ENCODE measurements around the gene TBX1.

Gene TBX1

DNA sequence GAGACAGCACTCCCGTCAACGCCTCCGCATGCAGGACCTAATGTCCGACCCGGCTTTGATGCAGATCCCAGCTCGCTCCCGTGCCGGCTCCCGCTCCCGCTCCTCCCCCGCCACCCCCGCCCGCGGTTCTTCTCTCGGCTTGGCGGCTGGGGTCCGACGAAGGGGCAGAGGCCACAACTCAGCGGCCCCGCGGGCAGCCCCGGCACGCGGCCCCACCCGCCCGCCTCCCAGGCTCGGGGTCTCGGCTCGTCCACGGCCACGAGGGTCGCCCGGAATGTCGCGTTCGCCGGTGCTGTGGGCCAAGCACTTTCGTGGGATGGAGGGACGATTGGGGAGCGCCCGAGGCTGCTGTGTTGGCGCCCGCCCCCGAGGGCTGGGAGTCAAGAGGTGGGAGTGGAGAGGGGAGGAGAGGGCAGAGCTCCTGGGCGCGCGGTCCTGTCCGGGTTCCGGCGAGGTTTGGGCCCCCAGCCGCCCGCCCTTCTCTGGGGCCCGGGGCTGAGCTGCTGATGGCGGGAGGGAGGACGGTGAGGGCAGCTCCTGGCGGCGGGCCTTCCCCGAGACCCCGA, 5.3 kb upstream of the TBX1 start:
- no peak for DNase-seq

DNA sequence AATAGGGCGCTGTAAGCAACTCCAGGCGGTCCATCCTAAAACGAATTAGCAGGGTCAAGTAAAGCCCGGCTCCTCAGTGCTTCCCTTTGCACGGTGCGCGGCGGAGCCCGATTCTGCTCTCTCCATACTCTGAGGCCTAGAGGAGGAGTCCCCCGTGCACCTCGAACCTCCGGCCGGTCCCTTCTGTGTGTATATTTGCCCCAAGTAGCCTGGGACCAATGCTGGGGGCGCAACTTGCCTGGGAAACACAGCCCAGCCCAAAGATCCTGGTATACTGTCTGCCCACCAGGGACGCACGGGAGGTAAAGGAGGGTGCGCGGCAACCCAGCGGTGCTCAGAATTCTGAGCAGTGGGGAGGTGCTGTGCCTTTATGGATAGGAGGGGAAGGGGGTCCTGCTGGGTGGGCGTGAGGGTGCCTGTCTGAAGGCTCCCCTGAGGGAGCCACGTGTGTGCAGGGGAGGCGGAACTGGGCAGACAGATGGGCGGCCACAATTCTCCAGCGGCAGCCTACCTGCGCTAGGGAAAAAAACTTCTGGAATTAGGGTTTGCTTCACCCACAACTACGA, 4.8 kb upstream of the TBX1 start:
- no peak for DNase-seq

DNA sequence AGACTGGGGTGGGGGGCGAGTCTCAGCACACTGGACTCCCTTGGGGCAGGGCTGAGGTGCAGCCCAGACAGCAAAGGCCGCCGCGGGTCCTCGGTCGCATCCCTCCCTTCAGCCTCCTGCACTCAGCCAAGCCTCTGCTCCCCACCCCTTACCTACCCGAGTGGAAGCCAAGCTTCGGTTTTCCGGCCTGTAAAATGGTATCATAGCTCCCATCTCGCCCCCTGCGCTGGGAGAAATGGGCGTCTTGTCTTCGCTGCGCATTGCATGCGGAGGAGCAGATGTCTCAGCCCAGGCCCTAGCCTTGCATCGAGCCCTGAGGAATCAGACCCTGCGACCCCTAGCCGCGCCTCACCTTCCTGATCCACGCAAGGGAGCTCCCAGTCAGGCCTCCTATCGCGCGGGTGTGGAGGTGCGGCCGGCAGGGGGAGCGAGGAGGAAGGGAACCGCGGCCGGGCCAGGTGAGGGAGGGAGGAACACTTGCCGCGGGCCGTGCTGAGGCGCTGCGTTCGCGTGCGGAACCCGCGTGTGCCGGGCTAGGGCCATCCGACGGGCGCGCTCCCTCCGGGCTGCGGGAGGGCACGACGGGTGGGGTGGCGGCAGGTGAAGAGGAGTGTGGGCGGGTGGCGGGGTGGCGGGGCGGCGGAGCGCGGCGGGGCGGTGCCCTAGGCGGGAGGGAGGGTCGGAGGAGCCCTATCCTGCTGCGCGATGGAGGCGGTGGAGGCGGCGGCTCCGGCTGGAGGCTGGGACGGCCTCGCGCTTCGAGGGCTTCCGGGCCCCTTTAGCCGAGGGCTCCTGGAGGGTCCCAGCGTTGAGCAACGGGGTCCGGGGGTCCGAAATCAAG, 4.1 kb upstream of the TBX1 start:
- peak; percentile 67 to 70 for DNase-seq

DNA sequence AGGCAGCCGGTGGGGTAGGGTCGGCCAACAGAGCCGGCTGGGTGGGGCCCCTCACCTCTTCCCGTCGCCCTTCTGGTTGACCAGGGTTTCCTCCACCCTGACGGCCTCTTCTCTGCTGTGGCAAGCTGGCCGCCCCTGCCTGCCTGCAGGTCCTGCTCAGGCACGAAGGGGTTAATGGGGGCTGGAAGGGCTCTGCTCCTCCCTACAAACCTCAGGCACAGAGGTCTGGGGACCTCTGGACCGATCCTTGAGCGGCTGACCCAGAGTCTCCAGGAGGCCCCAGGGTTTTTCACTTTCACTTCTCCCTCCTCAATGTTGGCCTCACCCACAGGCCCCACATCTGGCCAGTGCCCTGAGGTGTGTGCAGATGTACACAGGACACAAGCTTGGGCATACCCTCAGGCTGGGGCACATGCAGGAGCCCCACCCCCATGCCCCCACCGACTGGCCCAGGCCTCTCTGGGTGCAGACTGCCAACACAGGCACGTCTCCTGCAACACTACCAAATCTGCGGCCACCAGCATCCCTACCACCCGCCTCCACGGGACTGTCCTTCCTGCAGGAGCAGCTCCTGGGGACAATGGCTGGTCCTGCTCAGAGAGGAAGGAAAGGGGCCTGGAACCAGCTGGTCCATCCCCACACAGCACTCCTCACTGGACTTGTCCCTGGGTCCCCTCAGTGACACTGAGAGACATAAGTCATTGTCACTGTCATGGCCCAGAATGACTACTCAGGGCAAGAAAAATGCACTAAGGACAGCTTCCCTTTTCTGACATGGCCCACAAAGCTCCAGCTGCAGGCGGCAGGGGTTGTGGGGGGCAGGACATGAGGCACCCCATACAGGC, 3.2 kb upstream of the TBX1 start:
- no peak for DNase-seq

DNA sequence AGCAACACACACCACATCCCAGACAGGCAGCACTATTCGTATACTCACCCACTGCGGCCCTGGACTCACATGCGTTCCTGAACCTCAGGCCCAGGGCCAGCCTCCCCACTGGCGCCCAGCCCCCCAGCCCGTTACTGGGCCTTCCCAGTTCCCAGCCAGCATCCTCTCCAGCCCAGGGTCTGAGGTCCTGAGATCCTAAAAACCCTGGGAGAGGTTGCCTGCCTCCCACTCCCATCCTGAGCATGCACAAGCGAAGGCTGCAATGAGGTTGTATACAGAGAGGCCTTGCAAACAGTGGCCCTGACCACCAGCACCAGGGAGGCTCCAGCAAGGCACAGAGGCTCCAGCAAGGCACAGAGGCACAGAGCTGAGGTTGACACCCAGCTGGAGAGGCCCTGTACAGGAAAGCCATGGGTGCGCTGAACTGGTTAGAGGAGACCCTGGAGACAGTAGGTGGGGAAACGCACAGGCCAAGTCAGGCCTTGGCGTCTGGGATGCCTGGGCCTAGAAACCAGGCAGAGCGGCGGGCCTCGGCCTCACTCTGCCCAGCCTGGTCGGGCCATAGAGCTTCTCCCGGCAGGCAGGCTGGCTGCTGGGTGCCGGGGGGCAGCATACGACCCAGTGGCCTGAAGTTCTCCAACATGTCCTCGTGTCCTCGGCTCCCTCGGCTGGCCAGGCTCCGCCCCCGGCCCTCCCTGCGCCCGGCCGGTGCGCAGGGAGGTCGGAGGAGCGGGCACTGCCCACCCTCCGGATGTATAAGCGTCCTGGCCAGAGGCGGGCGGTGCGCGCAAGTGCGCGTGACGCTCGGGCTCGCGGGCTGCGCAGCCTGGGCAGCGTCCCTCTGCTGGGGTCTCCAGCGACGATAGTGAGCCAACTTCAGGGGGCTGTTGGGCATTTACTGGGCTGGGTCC, 2.3 kb upstream of the TBX1 start:
- no peak for DNase-seq

DNA sequence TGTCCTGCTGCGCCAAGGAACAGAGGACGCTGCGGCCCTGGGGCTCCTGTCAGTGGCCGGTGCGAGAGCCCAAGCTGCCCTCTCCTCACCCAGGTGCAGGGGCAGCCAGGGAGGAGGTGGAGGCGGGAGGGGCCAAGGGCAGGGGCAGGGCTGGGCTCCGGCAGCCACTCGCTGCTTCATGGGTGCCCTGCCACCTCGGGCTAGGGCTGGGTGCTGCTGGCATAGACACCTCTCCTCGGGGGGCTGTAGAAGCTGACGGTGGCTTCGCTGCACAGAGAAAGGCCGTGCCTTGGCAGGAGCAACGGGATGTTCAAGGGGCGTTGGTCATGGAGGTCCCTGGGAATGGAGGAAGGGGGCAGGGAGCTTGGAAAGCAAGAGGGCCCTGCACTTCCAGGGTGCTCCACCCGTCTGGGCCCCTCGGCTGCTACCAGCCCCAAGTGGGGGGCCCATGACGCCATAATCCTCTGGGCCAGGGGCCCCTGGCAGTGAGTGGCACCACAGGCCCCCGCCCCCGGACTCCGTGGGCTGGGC, 1.6 kb upstream of the TBX1 start:
- DNase-seq: no peak

DNA sequence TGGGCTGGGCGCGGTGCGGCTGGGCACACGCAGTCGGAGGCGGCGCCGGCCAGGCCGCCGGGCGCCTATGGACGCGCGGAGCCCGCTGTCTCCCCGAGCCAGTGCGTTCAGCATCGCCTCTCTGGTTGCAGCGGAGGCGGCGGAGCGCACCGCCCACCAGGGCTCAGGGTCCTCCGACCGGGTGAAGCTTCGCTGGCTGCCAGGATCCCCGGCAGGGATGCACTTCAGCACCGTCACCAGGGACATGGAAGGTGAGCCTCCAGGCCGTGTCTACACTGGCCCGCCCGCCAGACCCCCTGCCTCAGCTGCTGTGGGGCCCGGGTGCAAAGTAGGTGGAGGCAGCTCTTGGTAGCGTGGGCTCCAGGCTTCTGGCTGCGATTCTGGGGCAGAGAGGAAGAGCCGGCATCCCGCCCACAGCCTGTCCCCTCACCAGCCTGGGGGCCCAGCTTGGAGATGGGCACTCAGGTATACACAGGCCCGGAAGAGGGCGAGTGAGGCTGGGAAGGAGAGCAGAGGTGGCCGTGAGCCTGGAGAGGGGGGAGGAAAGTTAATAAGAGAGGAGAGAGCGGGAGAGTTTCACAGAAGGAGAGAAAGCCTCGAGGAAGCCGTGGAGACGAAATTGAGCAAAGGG, 1.0 kb upstream of the TBX1 start:
- DNase-seq: no peak

DNA sequence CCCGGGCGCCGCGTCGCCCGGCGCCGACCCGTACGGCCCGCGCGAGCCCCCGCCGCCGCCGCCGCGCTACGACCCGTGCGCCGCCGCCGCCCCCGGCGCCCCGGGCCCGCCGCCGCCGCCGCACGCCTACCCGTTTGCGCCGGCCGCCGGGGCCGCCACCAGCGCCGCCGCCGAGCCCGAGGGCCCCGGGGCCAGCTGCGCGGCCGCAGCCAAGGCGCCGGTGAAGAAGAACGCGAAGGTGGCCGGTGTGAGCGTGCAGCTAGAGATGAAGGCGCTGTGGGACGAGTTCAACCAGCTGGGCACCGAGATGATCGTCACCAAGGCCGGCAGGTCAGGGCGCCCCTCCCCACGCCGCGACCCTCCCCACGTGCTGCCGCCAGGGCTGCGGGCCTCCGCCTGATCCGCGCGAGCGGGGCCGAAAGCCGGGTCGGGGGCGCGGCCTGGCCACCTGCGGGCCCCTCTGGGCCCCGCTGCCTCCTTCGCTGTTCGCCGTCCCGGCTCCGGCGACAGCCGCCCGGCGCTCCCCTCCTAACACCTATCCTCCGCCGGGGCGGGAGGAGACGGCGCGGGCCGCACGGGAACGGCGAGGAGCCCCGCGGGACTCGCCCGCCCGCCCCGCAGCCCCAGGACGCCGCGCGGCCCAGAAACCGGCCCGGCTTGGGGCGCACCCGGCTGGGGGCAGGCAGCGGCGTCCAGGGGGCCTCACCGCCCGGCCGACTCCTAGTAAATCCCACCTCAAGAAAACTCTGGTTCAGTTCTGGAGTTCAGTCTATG, 560 bp downstream of the TBX1 start:
- DNase-seq: no peak

DNA sequence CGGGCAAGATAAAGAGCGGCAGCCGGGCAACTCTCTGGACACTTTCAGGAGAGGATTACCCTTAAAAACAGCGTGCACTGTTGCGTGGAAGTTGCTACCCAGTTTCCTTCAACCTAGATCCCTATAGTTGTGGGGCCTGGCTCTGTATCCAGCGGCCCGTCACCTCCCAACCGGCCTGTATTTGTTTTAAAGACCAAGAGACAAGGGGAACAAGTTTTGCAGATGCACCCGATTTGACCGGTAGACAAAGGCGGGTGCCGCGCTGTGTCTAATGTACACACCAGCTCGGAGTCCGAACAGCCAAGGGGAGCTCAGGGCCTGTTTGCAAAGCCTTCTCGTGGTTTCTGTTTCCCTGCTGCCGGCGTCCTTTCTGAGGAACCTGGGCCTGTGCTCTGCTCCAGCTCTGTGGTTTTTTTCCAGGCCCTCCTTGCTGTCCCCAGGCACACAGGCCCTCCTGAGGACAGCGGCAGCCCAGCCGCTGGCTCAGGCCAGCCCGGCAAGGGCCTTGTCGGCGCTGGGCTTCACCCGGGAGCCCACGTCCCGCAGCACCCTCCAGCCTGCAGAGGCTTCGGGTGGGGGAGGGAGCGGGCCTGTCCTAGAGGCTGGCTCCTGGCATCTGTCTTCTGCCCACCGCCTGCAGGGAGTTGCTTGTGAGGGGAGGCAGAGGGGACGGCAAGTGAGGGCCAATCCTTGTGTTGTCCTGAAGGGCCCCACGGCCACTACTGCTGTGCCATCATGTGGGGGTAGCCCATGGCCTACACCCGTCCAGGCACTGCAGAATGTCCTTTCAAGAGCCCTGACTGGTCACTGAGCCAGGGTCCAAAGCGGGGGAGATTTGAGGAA, 1.4 kb downstream of the TBX1 start:
- DNase-seq: no peak

DNA sequence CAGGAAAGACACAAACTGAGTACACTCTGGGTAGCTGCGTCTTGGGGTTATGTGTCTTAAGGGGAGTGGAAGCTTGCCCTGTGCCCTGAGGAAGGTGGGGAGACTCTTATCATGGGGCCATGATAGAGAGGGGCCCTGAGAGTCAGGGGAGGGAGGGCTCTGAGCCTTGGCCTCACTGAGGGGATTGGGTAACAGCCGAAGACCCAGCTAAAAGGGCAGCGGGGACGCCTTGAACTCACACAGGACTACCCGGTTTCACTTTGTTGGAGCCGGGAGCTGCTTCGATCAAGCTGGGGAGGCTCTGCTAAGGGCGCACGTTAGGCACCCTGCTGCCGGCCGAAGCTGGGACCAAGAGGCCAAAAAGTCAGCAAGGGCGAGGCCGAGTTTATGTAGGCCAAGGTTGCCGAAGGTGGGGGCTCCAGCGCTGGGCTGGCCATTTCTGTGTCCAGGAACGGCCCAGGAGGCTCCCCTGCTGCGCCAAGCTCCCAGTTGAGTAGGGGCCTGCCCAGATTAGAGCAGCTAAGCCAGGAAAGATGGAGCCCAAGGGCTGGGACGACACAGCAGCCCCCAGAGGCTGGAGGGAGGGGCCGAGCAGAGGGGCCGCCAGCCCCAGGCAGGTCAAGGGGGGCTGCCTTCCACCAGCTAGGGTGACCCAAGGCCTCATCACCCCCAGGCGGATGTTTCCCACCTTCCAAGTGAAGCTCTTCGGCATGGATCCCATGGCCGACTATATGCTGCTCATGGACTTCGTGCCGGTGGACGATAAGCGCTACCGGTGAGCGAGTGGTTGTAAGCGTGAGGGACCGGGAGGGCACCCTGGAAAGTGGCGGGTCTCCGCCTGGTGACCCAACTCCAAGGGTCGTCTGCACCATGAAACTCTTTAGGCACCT, 2.2 kb downstream of the TBX1 start:
- no peak for DNase-seq

DNA sequence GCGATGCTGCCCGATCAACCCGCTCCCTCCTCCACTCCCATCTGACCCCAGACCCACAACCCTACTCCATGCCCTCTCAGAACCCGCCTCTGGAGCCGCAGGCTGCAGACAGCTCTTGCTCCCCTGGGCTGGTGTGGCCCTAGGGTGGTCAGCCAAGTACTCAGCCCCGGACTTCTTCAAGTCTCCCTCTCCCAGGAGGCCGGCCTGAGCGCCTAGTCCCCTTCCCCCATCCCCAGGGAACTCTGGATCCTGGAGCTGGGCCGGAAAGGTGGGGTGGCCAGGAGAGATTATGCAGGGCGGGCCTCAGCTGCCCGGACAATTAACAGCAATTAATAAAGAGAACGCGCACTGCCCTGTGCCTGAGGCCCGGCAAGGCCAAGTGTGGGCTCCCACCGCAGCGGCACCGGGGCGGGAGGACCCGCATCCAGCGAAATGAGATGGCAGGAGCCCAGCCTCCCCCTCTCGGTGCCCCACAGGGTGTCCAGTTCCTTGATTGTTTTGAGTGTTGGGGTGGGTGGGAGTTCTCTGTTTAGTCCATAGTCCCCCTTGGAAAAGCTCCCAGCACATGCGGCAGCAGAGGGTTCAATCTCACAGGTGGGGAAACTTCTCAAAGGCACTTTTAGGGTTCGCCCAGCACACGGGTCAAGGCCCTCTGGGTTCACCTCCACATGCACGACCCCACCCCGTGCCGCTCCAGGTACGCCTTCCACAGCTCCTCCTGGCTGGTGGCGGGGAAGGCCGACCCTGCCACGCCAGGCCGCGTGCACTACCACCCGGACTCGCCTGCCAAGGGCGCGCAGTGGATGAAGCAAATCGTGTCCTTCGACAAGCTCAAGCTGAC, 3.1 kb downstream of the TBX1 start:
- DNase-seq: no peak

DNA sequence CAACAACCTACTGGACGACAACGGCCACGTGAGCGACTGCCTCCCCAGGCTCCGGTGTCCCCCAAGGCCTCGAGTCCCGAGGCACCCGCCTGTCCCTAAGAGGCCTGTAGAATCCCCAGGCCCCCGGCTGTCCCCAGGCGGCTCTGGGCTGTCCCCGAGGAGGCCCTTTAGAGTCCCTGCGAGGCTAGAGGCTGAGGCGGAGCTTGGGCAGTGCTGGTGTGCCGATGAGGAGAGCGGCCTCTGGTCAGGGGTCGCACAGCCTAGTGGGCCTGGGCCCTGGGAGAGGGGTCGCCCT, 3.7 kb downstream of the TBX1 start:
- DNase-seq: no peak

DNA sequence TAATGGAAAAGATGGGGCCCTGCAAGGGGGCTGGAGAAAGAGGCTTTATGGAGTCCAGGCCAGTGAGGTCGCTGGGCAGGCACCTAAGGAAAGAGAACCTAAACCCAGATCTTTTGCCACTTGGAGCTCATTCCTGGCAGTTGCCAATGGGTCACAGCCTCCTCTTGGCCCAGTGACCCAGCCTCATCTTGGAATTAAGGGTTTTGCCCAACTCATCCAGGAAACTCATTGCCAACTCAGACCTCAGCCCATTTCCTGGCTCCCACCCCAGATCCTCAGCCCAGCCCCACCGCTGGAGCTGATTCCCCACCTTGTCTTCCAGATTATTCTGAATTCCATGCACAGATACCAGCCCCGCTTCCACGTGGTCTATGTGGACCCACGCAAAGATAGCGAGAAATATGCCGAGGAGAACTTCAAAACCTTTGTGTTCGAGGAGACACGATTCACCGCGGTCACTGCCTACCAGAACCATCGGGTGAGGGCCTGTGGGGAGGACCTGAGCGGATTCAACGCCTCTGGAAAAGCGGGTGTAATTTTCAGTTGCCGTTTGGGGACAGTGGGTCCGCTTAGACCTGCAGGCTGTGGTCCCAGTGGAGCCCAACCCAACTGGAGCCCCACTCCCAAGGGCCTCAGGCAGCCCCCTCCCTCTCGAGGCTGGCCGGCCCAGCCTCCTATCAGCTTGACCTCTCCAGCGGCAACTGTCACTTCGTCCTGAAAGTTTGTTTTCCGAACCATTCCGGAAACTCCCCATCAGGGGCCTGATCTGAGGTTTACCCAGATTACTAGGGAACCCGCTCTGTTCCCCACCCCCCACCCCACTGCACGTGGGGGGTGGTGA, 4.3 kb downstream of the TBX1 start:
- no peak for DNase-seq

DNA sequence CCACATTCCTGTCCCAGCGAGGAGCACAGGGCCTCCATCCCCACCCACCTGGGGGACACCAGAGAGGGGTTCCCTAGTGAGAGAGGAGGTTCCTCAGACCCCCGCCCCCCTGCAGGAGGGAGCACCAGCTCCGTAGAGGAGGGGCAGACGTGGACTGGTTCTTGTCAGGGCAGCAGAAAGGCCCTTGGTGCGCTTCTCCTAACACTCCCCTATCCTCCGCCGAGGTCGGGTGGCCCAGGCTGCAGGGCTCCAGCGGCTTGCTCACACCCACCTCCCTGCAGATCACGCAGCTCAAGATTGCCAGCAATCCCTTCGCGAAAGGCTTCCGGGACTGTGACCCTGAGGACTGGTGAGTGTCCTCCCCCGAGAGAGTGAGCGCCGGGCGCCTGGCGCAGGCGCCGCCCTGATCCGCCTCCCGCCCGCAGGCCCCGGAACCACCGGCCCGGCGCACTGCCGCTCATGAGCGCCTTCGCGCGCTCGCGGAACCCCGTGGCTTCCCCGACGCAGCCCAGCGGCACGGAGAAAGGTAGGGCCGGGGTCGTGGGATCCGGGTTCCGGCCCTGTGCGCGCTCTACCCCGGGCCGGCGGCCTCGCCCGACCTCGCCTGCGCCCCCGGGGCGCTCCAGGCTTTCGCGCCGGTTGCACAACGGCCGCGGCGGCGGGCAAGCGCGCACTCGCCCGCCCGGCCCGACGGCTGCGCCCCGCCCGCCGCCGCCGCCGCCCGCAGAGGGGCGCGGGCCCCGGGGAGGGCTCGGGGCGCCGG, 5.1 kb downstream of the TBX1 start:
- DNase-seq: no peak

DNA sequence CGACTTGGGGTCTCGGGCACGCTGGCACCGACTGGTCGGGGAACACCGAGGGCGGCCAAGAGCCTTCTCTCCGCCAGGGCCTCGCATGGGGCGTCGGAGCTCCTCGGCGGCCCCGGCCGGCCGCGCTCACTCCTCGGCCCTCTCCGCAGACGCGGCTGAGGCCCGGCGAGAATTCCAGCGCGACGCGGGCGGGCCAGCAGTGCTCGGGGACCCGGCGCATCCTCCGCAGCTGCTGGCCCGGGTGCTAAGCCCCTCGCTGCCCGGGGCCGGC, 5.6 kb downstream of the TBX1 start:
- no peak for DNase-seq
